ENCODE measurements around the gene NEK11.

Gene NEK11

DNA sequence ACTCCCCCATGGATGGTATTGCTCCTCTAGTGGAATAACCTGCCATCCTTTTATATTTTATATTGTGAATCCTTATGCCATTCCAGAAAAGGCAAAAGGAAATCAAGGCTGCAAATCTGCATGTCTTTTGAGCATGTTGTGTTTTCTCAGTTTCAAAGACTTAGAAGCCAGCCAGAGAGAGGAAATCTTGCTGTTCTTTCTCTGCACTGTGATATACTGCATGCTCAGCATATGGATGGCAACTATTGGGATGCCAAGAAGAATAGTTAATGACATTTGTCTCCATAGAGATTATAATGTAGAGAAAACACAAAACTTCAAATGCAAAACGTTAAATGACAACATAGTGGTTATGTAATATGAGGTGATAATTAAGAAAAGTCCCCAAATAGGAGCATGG is 248.9 kb downstream of the NEK11 start:
- Histone ChIP-seq H3K27me3 (ENCODE audit: insufficient read depth, low read length, poor library complexity) (no peaks in the 10 kb centered on the region), H2BK15ac (replicated peaks; ENCODE audit: low read depth) (no peak overlapping the region), H3K4me1 (ENCODE audit: control insufficient read depth, low read depth, low read length) (no peaks in the 10 kb centered on the region), H3K18ac (ENCODE audit: low read length) (no peak overlapping the region), H3K56ac (ENCODE audit: low read length) (no peak overlapping the region), H2BK5ac (ENCODE audit: low read length) (no peak overlapping the region), H3K79me1 (ENCODE audit: low read length) (no peaks in the 10 kb centered on the region), H3K27ac (ENCODE audit: low read depth, low read length) (no peak overlapping the region), H2AK5ac (ENCODE audit: low read length) (no peak overlapping the region), H2BK120ac (ENCODE audit: low read depth, low read length) (no peak overlapping the region), H3K4me2 (ENCODE audit: low read length) (no peak overlapping the region), H3K79me2 (ENCODE audit: control insufficient read depth, insufficient read depth, low read length) (no peaks in the 10 kb centered on the region), H3K23ac (ENCODE audit: low read length) (no peak overlapping the region), H3K4me3 (ENCODE audit: low read length) (no peak overlapping the region), H4K8ac (ENCODE audit: low read depth, low read length) (no peak overlapping the region), H4K5ac (ENCODE audit: low read length) (no peak overlapping the region), H3K9ac (ENCODE audit: low read length) (no peak overlapping the region), H3K4ac (ENCODE audit: low read depth, low read length) (no peak overlapping the region), H3K36me3 (ENCODE audit: control insufficient read depth, insufficient read depth, low read length) (no peaks in the 10 kb centered on the region)
- no CpG with 5 or more reads among the region's 1 CpG for WGBS (ENCODE audit: extremely low coverage, insufficient coverage, low lambda C conversion rate)
- no peak for DNase-seq

DNA sequence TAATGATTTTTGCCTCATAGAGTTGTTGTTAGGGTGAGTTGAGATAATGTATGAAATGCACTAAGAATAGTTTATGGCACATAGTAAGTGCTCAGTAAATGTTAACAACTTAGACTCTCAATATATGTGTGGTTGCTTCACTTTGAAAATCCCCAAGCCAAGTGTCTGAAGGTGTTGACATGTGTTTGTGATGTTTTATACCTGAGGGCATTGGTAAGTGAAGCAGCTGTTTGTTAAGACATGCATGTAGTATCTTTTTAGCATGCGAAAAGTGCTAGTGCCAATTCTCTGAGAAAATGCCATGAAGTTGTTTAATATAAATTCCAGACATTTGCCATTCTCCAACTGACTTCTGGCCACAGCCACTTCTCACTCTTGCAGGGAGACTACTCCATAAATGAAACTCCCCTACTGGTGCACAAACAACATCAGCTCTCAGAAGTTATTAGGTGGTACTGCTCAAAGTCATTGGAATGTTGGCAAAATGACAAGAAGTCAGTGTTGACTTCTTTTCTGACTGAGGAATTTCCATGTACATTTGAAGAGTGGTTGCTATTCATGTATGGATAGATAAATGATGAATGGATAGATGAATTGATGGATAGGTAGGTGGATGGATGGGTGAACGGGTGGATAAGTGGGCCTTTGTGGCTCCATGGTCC is 251.3 kb downstream of the NEK11 start:
- Histone ChIP-seq H3K79me1 (ENCODE audit: low read length) (no peaks in the 10 kb centered on the region), H3K36me3 (ENCODE audit: control insufficient read depth, insufficient read depth, low read length) (no peaks in the 10 kb centered on the region), H3K4ac (ENCODE audit: low read depth, low read length) (no peak overlapping the region), H3K4me3 (ENCODE audit: low read length) (no peak overlapping the region), H4K5ac (ENCODE audit: low read length) (no peak overlapping the region), H2AK5ac (ENCODE audit: low read length) (no peak overlapping the region), H2BK15ac (replicated peaks; ENCODE audit: low read depth) (no peak overlapping the region), H3K56ac (ENCODE audit: low read length) (no peak overlapping the region), H3K27ac (ENCODE audit: low read depth, low read length) (no peak overlapping the region), H4K8ac (ENCODE audit: low read depth, low read length) (no peak overlapping the region), H3K4me1 (ENCODE audit: control insufficient read depth, low read depth, low read length) (no peaks in the 10 kb centered on the region), H3K9ac (ENCODE audit: low read length) (no peak overlapping the region), H3K27me3 (ENCODE audit: insufficient read depth, low read length, poor library complexity) (no peaks in the 10 kb centered on the region), H3K79me2 (ENCODE audit: control insufficient read depth, insufficient read depth, low read length) (no peaks in the 10 kb centered on the region), H2BK5ac (ENCODE audit: low read length) (no peak overlapping the region), H3K23ac (ENCODE audit: low read length) (no peak overlapping the region), H2BK120ac (ENCODE audit: low read depth, low read length) (no peak overlapping the region), H3K18ac (ENCODE audit: low read length) (no peak overlapping the region), H3K4me2 (ENCODE audit: low read length) (no peak overlapping the region)
- no peak for DNase-seq
- WGBS (ENCODE audit: extremely low coverage, insufficient coverage, low lambda C conversion rate), result no CpG with 5 or more reads among the region's 2 CpGs

DNA sequence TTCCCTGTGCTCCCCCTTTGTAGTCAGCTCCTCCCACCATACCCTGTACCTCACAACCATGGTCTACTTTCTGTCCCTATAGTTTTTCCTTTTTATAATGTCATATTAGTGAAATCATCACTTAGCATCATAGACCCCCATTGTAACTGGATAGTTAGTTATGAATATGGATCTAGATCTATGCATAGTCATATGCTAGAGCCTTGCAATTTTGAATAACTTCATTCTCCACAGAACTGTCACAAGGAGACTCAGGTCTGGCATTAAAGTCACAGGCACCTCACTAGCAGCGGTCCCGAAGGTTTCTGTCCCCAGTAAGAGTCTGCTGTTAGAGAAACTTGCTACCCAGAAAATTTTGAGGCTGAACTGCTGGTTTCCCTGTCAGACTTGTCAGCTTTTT is 252.9 kb downstream of the NEK11 start:
- Histone ChIP-seq H3K4me3 (ENCODE audit: low read length) (no peak overlapping the region), H3K9ac (ENCODE audit: low read length) (no peak overlapping the region), H3K36me3 (ENCODE audit: control insufficient read depth, insufficient read depth, low read length) (no peaks in the 10 kb centered on the region), H4K5ac (ENCODE audit: low read length) (no peak overlapping the region), H2BK5ac (ENCODE audit: low read length) (no peak overlapping the region), H4K8ac (ENCODE audit: low read depth, low read length) (no peak overlapping the region), H3K79me1 (ENCODE audit: low read length) (no peaks in the 10 kb centered on the region), H3K4me1 (ENCODE audit: control insufficient read depth, low read depth, low read length) (no peaks in the 10 kb centered on the region), H2BK120ac (ENCODE audit: low read depth, low read length) (no peak overlapping the region), H3K4me2 (ENCODE audit: low read length) (no peak overlapping the region), H2BK15ac (replicated peaks; ENCODE audit: low read depth) (no peak overlapping the region), H3K23ac (ENCODE audit: low read length) (no peak overlapping the region), H3K27me3 (ENCODE audit: insufficient read depth, low read length, poor library complexity) (no peaks in the 10 kb centered on the region), H3K56ac (ENCODE audit: low read length) (no peak overlapping the region), H3K27ac (ENCODE audit: low read depth, low read length) (no peak overlapping the region), H3K79me2 (ENCODE audit: control insufficient read depth, insufficient read depth, low read length) (no peaks in the 10 kb centered on the region), H3K18ac (ENCODE audit: low read length) (no peak overlapping the region), H3K4ac (ENCODE audit: low read depth, low read length) (no peak overlapping the region), H2AK5ac (ENCODE audit: low read length) (no peak overlapping the region)
- no CpG with 5 or more reads among the region's 2 CpGs for WGBS (ENCODE audit: extremely low coverage, insufficient coverage, low lambda C conversion rate)
- DNase-seq, result no peak

DNA sequence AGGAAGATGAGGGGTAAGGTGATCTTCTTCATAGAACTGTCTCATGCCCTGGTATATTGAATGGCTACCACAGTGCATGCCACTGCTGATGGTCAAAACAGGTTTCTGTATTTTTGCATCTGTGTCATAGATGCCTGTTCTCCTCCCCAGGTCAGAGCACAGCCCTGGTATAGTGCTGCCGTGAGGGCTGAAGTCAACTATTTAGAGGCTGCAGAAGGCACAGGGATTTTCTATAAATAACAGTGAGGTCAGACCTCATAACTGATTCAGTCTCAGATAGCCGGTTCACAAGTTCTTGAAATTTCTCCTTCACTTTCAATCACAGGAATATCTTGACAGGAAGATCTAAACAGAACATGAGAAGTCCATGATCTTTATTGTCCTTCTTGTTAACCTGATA is 255.7 kb downstream of the NEK11 start:
- Histone ChIP-seq H3K9ac (ENCODE audit: low read length) (no peak overlapping the region), H2BK5ac (ENCODE audit: low read length) (no peak overlapping the region), H2AK5ac (ENCODE audit: low read length) (no peak overlapping the region), H3K36me3 (ENCODE audit: control insufficient read depth, insufficient read depth, low read length) (no peaks in the 10 kb centered on the region), H3K4me1 (ENCODE audit: control insufficient read depth, low read depth, low read length) (no peaks in the 10 kb centered on the region), H2BK120ac (ENCODE audit: low read depth, low read length) (no peak overlapping the region), H3K18ac (ENCODE audit: low read length) (no peak overlapping the region), H3K4me3 (ENCODE audit: low read length) (no peak overlapping the region), H3K79me1 (ENCODE audit: low read length) (no peaks in the 10 kb centered on the region), H3K4ac (ENCODE audit: low read depth, low read length) (no peak overlapping the region), H3K27ac (ENCODE audit: low read depth, low read length) (no peak overlapping the region), H4K5ac (ENCODE audit: low read length) (no peak overlapping the region), H3K79me2 (ENCODE audit: control insufficient read depth, insufficient read depth, low read length) (no peaks in the 10 kb centered on the region), H3K27me3 (ENCODE audit: insufficient read depth, low read length, poor library complexity) (no peaks in the 10 kb centered on the region), H2BK15ac (replicated peaks; ENCODE audit: low read depth) (no peak overlapping the region), H3K4me2 (ENCODE audit: low read length) (no peak overlapping the region), H3K23ac (ENCODE audit: low read length) (no peak overlapping the region), H4K8ac (ENCODE audit: low read depth, low read length) (no peak overlapping the region), H3K56ac (ENCODE audit: low read length) (no peak overlapping the region)
- WGBS (ENCODE audit: extremely low coverage, insufficient coverage, low lambda C conversion rate), result no CpG with 5 or more reads among the region's 2 CpGs
- DNase-seq, result no peak

DNA sequence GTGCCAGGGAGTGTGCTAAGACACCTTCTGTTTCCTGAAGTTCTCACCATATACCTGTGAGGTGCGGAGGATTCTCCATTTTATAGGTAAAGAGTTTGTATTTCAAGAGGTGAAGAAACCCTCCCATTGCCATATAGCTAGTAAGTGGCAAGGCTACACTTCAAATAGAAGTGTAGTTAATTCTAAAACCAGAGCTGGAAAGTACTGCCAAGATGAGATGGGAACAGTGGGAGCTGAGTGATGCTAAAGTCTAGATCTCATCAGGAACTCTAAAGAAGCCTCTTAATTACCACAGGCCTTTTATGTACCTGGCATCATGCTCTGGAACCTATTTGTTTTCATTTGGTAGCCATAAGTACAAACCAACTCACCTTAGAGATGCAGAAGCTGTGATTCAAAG is 256.3 kb downstream of the NEK11 start:
- Histone ChIP-seq H3K18ac (ENCODE audit: low read length) (no peak overlapping the region), H3K36me3 (ENCODE audit: control insufficient read depth, insufficient read depth, low read length) (no peaks in the 10 kb centered on the region), H3K27ac (ENCODE audit: low read depth, low read length) (no peak overlapping the region), H3K79me1 (ENCODE audit: low read length) (no peaks in the 10 kb centered on the region), H2AK5ac (ENCODE audit: low read length) (no peak overlapping the region), H2BK5ac (ENCODE audit: low read length) (no peak overlapping the region), H3K4ac (ENCODE audit: low read depth, low read length) (no peak overlapping the region), H3K27me3 (ENCODE audit: insufficient read depth, low read length, poor library complexity) (no peaks in the 10 kb centered on the region), H4K5ac (ENCODE audit: low read length) (no peak overlapping the region), H3K9ac (ENCODE audit: low read length) (no peak overlapping the region), H2BK120ac (ENCODE audit: low read depth, low read length) (no peak overlapping the region), H3K23ac (ENCODE audit: low read length) (no peak overlapping the region), H4K8ac (ENCODE audit: low read depth, low read length) (no peak overlapping the region), H3K4me3 (ENCODE audit: low read length) (no peak overlapping the region), H3K4me1 (ENCODE audit: control insufficient read depth, low read depth, low read length) (no peaks in the 10 kb centered on the region), H3K56ac (ENCODE audit: low read length) (no peak overlapping the region), H3K4me2 (ENCODE audit: low read length) (no peak overlapping the region), H3K79me2 (ENCODE audit: control insufficient read depth, insufficient read depth, low read length) (no peaks in the 10 kb centered on the region), H2BK15ac (replicated peaks; ENCODE audit: low read depth) (no peak overlapping the region)
- DNase-seq, result no peak
- no CpG with 5 or more reads among the region's 1 CpG for WGBS (ENCODE audit: extremely low coverage, insufficient coverage, low lambda C conversion rate)

DNA sequence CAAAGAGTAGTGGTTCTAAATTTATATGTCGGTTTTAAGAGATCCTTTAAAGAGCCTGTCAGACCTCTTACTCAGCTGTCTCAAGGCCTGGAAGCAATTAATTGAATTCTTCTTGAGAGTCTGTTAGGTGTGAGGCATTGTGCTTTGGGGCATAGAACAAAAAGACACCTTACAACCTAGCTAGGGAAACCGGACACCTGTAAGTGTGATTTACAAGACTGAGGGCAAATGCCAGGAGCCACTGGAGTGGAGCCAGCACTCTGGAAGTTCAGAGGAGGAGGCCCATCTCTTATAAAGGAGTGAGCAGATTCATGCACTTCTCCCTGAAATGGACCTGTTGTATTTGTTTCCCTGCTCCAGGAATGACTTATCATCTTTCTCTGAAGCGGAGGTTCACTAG is 257.2 kb downstream of the NEK11 start:
- Histone ChIP-seq H3K9ac (ENCODE audit: low read length) (no peak overlapping the region), H3K36me3 (ENCODE audit: control insufficient read depth, insufficient read depth, low read length) (no peaks in the 10 kb centered on the region), H3K4me1 (ENCODE audit: control insufficient read depth, low read depth, low read length) (no peaks in the 10 kb centered on the region), H3K27me3 (ENCODE audit: insufficient read depth, low read length, poor library complexity) (no peaks in the 10 kb centered on the region), H3K23ac (ENCODE audit: low read length) (no peak overlapping the region), H3K79me1 (ENCODE audit: low read length) (no peaks in the 10 kb centered on the region), H3K4me2 (ENCODE audit: low read length) (no peak overlapping the region), H4K5ac (ENCODE audit: low read length) (no peak overlapping the region), H3K56ac (ENCODE audit: low read length) (no peak overlapping the region), H3K79me2 (ENCODE audit: control insufficient read depth, insufficient read depth, low read length) (no peaks in the 10 kb centered on the region), H4K8ac (ENCODE audit: low read depth, low read length) (no peak overlapping the region), H2BK120ac (ENCODE audit: low read depth, low read length) (no peak overlapping the region), H3K4me3 (ENCODE audit: low read length) (no peak overlapping the region), H3K27ac (ENCODE audit: low read depth, low read length) (no peak overlapping the region), H3K18ac (ENCODE audit: low read length) (no peak overlapping the region), H2BK5ac (ENCODE audit: low read length) (no peak overlapping the region), H2AK5ac (ENCODE audit: low read length) (no peak overlapping the region), H2BK15ac (replicated peaks; ENCODE audit: low read depth) (no peak overlapping the region), H3K4ac (ENCODE audit: low read depth, low read length) (no peak overlapping the region)
- peak; percentile 24 for DNase-seq
- no CpG with 5 or more reads among the region's 3 CpGs for WGBS (ENCODE audit: extremely low coverage, insufficient coverage, low lambda C conversion rate)

Measured in mesendoderm (in vitro differentiated cells).